ENCODE results near the gene PM20D1.
"Not testable (repeated sequence)": the region's sequence is repeated elsewhere in the genome, so short reads cannot be mapped to it uniquely, and the experiment has no call there.

Gene PM20D1

DNA sequence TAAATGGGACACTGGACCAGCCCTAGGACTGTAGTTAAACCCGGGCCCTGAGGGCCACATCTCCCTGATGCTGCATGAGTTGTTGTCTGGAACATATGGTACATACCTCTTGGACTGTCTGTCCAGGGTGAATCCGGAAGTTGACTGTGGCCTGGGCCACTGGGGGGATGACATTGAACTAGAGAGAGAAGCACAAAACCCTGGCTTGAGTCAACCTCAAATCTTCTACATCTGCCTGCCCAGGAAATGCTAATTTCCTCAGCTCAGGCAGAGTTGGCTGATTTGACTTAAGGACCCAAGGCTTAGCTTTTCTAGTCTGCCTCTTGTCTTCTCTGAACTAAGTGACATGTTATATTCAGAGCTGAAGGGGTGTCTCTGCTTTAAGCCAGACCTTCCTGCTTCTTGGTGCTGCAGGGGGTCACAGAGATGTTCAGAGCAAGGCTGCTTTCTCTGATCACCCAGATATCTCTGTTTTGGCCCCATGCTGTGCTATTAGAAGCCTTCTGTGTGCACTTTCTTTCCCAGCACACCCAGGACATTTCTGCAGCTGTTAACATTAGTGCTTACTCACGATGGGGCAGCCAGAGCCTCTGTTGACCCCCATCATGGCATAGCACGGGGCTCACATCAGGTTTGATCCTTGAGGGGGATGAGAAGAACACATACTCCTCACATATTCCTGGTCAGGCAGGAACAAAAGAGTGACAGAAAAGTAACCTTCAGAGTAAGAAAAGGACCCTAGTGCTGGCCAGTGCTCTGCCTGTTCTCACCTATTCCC is 9.6 kb downstream of the PM20D1 start:
- DNase-seq: no peak

DNA sequence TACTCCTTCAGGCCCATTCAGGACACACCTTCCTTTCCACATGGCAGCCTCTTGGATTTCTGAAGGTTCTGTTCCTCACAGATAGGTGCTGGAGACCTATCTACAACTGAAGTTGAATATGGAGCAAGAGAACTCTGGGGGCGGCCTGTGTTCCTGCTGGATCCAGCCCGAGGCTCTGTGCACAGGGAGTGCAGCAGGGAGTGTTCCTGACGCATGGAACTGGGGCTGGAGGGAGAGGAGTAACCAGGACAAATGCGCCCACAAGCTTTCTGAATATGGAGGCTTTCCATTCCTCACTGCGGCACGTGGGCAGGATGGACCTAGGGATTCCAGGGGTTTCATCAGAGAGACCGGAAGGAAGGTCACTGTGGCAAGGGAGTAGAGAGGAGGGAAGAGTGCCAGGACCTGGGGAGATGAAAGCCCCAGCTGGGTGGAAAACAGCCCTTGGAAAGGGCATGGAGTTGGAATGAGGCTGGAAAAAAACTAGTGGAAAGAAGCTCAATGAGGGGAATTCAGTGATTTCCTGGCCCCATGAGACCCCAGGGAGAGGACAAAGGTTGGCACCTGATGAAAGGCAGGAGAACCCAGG is 12.5 kb downstream of the PM20D1 start:
- no peak for DNase-seq

DNA sequence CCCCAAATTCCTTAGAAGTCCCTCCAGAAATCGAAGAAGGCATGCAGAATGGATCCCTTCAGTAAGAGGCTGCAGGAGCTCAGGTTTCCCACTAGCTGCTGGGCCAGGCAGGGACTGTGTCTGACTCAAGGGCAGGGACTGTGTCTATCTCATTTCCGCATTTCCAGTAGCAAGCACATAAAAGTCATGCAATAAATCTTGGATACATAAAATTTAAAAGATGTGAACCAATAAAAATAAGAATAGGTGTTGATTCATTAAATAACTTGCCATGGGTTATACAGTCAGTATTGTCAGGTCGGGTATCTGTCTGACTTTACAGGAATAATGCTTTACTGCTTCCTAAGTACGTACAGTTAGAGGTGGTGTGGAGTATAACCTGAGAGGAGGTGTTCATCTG is 15.2 kb downstream of the PM20D1 start:
- no peak for DNase-seq

DNA sequence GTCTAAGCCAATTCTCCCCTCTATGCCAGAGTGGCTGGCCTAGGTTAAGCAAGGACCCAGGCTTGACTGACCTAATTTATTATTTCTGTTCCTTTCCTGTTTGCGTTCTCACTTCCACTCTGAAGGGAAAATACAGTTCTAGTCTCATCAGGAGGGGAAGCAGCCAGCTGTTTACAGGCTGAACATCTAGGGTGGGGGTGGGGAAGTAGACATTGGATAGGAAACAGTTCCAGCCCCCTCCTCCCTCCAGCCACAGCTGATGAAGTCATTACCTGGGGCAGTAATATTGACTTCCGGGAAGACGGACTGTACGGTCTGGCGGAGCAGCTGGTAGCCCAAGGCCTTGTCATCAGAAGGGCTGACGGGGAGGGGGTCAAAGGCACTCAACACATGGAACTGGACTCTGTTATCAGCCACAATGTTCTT is 17.6 kb downstream of the PM20D1 start:
- DNase-seq: no peak

DNA sequence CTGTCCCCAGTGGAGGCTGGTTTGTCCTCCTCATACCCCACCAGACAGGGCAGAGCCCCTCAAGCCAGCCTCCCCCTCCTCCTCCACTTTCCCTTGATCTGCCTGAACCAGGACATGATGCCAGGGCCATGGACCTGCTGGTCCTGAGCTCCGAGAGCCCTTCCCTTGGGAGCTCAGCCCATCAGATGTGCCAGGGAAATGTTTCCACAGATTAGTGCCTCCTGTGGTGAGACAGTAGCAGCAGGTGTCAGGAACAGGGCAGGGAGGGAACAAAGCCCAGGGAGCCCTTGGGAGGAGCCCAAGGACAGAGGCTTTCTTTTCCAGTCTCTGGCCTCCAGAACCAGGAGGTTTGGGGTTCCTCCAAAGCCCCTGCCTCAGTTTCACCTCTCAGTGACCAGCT is 22.3 kb downstream of the PM20D1 start:
- peak; percentile 76 for DNase-seq

DNA sequence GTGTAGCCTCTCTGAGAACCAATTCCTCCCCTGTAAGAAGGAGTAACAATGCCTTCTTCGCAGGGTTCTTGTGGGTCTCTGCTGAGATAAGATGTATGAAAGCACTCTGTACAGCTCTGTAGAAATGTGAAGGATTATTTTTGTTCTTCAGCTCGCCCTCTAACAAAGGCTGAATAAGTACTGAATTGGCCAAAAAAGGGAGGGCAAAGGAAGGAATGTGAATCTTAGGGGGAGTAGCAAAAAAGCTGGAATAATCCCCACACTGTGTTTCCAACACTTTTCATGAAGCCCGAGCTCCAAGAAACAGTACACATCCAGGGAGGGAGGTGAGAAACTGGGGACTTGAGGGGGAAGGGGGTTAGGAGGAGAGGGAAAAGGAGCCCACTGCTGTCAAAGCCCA is 22.9 kb downstream of the PM20D1 start:
- DNase-seq: no peak

DNA sequence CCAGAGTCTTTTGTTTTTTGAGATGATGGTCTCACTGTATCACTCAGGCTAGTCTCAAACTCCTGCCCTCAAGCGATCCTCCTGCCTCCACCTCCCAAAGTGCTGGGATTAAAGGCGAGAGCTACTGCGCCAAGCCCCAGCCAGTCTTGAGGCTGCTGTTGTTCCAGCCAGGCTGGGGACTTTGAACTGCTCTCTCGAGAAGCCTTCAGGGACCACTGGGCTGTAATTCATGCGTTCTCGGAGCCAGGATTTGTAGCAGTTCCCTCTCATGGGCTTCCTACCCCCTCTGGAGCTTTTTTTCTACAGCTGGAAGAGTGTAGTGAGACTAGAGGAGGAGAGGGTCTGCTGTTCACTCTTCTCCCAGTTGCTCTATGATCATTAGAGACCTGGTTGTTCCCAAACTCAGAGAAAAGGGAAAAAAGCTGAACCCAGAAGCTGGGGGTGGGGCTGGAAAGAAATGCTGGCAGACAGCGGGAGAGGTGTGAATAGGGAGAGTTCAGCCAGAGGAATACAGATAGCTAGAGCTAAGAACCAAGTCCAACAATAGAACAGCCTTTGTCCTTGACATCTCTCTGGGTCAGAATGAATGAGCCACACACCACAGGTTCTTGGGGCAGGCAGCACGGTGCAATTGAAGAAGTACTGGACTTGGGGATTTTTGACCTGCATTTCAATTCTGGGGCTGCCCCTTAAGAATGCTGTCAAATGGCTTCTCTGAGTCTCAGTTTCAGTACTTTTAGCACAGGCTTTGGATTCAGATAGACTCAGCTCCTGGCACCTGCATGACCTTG is 23.7 kb downstream of the PM20D1 start:
- DNase-seq: no peak

DNA sequence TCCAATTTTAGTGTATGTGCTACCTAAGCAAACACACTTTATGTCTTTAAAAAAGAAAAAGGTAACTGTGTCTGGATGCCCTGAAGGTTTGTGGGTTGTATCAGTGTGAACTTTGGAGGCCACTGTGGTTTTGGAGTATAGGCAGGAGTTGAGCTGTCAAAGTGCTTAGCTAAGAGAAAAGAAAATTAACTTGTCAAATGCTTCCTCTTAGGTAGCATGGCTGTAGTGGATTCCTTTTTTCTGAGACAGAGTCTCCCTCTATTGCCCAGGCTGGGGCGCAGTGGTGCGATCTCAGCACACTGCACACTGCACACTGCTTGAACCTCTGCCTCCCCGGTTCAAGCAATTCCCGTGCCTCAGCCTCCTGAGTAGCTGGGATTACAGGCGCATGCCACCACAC is 25.8 kb downstream of the PM20D1 start:
- DNase-seq: no peak

DNA sequence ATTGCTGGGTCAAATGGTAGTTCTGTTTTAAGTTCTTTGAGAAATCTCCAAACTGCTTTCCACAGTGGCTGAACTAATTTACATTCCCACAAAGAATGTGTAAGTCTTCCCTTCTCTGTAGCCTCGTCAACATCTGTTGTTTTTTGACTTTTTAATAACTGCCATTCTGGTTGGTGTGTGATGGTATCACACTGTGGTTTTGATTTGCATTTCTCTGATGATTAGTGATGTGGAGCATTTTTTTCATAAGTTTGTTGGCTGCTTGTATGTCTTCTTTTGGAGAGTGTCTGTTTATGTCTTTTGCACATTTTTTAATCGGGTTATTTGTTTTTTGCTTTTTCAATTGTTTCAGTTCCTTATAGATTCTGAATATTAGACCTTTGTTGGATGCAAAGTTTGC is 26.7 kb downstream of the PM20D1 start:
- not testable (repeated sequence) for DNase-seq

DNA sequence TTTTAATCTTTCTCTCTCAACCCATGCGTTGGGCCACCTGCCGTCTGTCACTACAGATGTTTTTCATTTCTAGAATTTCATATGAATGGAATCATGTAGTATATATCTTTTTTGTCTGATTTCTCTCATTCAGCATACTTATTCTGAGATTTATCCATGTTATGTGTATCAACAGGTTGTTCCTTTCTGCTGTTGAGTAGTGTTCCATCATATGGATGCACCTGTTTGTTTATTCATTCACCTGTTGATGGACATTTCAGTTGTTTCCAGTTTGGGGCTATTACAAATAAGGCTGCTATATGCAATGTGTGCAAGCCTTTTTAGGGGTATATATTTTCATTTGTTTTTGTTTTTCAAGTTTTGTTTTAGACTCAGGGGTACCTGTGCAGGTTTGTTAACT is 27.5 kb downstream of the PM20D1 start:
- no peak for DNase-seq

DNA sequence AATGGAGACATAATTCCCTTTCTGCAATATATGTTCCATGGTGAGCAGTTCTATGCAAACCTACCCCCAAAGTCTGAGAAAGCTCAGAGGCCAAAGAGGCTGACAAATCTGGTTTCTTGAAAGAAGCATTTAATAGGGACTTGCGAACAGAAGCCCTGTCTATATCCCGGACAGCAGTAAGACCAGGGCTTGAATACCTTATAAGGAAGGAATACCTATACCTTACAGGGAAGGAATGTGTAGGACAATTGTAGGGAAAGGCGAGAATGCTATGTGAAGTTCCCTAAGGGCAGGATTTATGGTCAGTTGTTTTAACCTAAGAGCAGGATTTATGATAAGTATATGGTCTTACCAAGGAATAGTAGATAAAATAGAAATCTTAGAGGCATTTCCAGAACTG is 31.9 kb downstream of the PM20D1 start:
- DNase-seq: no peak

DNA sequence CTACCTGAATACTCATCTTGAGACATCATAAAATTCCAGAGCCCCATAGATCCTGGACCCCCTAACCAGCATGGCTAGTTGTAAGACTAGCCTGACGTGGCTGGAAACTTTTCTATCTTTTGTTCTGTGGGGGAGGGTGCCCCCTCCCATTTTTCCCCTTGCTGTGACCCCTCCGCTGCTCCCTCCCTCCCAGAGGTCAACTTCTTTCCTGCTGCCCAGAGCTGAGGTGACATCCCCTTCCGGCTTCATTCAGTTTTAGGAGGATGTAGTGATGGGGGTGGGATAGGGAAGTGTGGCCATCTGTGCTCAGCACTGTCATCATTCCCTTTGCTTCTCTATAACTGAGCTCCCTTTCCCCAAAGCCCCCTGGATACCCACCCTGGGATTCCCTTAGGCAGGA is 32.6 kb downstream of the PM20D1 start:
- no peak for DNase-seq

DNA sequence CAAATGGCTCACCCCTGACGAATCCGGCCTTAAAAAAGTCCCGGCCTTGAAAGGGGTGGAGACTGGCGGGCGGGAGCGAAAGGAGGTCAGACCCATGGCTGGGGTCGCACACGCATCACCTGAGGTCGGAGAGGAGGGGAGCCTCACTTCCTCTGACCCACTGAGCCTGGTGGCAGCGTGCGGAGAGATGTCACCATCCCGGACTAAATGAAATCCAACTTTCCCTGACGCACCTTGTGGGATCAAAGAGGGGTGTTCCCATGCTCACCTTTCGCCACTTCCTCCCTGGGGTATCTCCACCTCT is 36.2 kb downstream of the PM20D1 start:
- DNase-seq: peak; percentile 32

DNA sequence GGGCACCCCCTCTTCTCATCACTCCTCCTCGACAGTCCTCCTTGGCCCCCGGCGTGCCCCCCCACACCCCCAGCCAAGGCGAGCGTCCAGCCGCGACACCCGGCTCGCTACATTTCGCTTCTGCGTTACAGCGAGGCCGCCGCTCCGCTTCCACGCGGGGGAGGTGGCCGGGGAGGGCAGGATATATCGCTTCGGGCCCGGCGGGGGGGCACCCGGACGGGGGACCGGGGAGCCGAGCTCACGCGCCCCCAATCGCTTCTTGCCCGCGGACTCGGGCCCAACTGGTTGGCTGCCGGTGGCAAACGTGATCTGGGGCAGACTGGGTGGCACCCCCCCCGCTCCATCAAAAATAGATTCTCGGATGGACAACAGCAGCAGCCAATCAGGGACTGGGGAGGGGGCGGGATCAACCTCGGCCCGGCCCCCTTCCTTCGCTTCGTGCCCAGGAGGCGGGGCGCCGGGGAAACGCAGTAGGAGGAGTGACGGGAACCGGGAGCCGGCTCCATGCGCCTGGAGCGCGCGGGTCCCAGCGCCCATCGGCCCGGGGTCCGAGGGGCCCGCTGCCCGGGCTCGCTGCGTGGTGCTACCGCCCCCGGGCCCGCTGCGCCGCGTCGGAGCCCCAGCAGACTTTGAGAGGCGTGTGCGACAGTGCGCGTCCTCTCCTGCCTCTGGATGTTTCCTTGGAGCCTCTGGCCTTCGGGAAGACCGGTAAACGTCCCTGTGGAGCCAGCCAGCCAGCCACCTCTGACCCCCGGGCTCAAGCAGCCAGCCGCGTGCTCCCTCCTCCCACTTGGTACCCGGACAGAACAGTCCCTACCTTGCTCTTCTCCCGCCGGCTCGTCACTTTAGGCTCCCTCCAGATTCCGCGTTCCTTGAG is 36.8 kb downstream of the PM20D1 start, which contains the start of gene SLC41A1:
SLC41A1 (minus strand) TSS at position 321 of the 877 bp plus-strand sequence. CDS start 2,757 bp downstream, outside the sequence.
- peak; percentile 93 for DNase-seq

DNA sequence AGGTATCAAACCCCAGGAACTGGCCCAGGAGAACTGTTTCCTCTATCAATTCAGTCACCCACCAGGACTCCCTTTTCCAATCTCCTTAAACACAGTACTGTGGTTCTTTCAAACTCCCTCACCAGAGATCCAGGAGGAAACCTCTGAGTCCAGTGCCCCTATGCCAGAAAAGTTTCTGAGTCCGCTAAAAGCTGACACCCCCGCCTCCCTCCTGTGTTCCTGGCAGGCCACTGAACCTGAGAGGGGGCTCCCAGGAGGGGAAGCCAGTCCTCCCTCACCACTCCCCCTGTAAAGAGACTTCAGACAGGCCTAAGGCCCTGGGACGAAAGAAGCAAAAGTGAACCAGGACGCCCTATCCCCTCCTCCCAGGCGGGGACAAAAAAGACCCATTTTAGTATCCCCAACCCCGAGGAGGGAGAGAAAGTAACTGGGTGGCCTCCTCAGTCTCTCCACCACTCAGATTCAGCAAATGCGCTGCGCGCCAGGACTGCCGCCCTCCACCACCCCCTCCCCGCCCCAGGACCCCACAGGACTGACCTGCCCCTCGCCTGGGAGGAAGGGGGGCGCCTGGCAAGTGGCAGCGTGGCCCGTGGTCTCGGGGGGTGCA is 37.6 kb downstream of the PM20D1 start:
- no peak for DNase-seq

DNA sequence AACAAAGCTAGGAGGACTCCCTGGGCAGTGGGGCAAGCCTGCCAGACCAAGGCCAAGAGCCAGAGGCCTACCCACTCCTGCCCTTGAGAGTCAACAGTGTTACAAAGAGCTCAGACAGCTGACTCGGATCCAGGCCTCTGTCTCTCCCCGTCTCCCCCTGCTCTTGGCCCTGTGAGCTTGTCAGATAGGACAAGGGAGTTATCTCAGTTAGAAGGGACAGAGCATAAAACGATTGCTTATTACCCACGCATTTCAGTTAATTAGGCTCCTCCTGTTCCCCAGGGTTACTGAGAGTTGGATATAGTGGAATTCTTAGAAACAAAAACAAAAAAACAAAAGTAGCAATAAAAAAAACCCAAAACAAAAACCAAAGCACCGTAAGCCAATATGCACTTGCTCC is 38.3 kb downstream of the PM20D1 start:
- DNase-seq: no peak

DNA sequence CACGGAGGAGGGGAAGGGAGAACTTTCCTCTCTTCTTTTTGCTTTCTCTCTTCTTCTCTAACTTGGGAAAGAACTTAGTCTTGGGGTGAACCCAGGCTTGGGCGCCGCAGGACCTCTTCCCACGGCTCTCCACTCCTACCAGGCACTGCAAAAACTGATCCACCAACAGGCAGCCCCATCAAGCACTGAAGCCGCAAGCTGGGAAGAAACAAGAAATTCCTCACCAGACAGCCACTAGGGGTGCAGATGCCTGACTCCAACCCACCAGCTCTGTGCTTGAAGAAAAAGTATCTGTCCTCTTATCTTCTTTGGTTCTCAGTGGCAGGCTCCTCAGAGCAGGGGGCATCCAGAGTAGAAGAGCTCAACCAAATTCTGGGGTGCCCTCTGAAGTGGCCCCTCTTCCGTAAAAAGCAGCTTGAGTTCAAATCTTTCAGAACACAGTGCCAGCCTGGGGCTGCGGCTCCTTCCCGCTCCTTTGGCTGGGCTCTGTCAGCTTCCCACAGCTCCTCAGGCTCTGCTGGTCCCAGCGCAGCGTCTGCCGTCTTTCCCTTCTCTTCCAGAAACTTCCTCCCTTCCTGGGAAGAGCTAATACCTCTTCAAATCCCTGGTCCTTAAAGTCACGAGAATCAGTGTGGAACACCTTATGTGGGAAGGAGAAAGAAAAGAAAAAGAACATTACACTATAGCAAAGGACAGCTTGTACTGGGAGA is 39.3 kb downstream of the PM20D1 start:
- no peak for DNase-seq

DNA sequence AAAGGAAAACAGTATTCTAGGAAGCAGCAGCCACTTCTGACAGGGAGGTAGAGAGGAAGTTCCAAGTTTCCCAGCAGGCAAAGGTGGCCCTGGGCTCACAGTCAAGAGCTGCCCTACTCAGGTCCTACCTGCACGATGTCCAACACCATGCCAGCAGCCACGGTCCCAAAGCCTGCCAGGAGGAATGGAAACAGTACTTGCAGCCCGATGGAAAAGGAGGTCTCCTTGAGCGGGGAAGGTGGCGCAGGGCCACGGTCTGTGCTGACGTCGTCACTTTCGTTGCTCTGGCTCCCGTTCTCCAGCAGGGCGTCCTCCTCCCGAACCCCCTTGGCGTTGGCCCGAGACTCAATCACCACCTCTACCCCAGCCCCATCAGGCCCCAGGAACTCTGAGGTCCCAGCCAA is 40.0 kb downstream of the PM20D1 start:
- no peak for DNase-seq

DNA sequence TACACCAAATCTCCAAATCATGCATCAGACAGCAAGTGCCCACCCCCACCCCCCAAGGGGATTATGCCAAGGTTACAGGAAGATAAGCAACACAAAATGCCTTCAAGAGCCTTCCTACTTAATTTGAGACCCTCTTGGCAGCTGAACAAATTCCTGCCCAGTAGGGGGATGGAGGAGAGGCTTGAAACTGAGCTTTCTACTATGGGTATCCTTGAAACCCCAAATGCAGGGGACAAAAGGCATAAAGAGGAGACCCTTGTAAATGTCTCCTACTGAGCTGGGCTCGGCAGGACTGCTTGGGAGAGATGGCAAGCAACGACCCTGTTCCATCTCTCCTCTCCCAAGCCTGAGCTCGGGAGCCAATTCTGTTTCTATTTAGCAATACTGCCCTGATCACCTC is 40.5 kb downstream of the PM20D1 start:
- no peak for DNase-seq

DNA sequence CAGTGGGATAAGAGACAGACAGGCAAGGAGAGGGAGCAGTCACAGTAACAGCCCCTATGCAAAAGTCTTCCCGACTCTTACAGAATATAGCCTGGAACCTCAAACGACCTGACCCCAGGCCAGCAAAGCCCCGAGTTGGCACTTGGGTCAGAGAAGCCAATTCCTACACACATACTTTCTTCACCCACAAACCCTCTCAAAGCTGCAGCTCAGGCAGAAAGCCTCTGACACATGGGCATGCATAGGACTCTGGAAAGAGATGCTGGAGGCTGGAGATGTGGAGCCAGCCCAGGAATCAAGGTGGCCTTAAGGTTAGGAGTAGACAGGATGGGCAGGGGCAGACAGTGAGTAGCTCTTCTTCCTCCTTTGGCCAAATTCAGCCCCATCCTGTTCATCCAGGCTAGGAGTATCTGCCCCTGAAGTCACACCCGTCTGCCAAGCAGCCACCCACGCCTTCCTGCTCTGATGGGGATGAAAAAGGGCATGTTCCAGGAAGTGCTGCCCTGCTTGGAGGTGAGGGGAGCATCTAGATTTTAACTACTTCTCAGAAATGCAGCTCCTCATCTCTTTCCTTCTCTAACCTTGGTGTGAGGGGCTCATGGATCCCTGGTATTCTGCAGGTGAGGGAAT is 44.7 kb downstream of the PM20D1 start:
- DNase-seq: no peak

DNA sequence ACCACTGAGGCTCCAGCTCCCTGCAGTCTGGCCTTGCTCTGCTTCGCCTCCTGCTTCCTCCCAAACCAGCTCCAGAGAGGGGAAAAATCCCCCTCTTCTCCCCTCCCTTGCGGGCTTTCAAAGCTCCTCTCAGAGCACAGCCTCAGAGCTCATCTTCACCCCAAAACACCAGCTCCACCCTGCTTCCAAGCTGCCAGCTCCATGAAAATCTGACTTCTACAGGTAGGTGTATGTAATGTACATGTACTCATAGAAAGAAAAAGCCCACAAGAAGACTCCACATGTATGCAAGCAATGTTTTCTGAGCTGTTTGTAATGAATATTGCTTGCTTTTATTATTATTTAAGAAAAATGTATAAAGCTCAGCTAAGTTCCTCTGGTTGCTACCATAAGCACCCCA is 45.3 kb downstream of the PM20D1 start:
- DNase-seq: no peak

DNA sequence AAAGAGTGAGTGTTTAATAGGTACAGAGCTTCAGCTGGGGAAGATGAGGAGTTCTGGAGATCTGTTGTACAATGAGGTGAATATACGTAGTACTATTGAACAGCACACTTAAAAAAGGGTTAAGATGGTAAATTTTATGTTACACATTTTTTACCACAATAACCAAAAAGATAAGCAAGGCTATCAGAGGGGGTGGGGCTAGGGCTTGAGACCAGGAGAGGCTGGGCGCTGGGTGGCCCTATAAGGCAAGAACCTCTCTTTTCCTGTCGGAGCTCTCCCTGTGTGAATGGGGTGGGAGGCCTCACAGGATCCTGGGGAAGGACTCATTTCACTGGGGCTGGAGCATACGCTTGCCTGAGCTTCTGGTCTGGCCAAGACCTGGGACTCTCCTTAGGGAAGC is 45.9 kb downstream of the PM20D1 start:
- DNase-seq: no peak
